GM21619 (cell line): Measurements from ENCODE around the gene PTPRN2.
"Not testable (repeated sequence)": the region's sequence is repeated elsewhere in the genome, so short reads cannot be mapped to it uniquely, and the experiment has no call there.

Source experiments
- ATAC-seq: cut with Tn5 transposase; IDR thresholded peaks from one replicate; pipeline ENCODE4 v1.9.1; 2021; ENCODE audit not compliant: unreplicated experiment

PTPRN2 gene

GRCh38 chr7:158164101-158165095 is 423.2 kb downstream of the PTPRN2 start:
- no peak for ATAC-seq

GRCh38 chr7:158161194-158161593 is 426.4 kb downstream of the PTPRN2 start:
- ATAC-seq = no peak

DNA sequence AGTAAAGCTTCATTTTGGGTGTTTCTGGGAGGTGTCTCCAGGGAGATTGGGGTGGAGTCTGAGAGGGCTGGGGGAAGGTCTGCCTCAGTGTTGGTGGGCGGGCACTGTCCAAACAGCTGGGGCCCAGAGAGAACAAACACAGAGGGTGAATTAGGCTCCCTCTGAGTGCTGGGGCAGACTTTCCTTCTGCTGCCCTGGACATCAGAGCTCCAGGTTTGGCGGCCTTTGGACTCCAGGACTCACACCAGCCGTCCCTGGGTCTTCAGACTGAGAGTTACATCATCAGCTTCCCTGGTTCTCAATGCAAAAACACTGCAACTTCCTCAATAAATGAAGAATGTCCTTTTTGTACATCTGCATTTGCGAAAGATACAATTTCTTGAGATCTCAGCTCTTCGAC is 427.4 kb downstream of the PTPRN2 start:
- ATAC-seq = no peak

GRCh38 chr7:158157460-158157859 is 430.2 kb downstream of the PTPRN2 start:
- ATAC-seq = no peak

DNA sequence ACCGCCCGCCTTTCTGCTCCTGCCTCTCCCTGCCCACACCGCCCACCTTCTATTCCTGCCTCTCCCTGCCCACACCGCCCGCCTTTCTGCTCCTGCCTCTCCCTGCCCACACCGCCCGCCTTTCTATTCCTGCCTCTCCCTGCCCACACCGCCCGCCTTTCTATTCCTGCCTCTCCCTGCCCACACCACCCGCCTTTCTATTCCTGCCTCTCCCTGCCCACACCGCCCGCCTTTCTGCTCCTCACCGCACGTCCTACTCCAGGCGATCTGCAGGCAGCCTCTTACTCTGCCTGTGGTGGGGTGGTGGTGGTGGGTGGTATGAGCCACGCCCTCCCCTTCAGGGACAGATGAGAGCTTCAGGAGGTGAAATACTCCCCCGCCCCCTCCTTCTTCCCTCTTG is 436.4 kb downstream of the PTPRN2 start:
- not testable (repeated sequence) for ATAC-seq

- ATAC-seq = no peak
Measured at GRCh38 chr7:158150234-158150633, 437.4 kb downstream of the PTPRN2 start.

- not testable (repeated sequence) for ATAC-seq
Measured at GRCh38 chr7:158147431-158147830, 440.2 kb downstream of the PTPRN2 start.

DNA sequence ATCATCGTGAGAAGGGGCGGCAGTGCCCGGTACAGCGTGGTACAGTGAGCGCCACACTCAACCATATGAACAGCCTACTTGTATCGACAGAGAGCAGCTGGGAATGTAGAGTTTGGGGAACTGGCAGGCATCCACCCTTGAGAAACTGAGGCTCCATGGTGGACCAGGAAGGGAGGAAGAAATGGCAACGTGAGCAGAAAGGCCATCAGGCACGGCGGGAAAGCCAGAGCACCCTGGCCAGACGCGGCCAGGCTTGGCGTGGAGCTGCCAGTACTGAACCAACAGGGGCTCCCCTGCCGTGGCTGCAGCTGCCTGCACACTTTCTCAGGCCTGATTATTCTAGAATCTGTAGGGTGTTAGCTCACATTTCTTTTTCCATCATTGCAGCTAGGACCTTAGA is 442.3 kb downstream of the PTPRN2 start:
- no peak for ATAC-seq

- ATAC-seq = no peak
Measured at GRCh38 chr7:158143196-158144120, 444.2 kb downstream of the PTPRN2 start.

DNA sequence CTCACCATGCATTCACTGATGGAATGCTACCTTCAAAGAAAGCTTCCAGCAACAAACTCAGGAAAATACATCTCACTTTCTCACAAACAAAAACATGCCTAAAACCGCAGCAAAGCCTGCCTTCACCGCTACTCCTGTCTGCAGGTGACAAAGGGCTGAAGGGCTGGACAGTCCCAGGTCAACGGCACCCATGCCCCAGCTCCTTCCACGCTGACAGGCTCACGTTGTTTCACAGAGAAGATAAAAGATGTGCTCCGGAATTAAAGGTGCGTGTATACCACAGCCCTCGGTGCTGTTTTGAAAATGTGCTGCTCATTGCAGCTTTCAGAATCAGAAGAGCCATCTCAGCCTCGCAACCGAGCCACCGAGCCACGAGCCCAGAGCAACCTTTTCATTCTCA is 445.0 kb downstream of the PTPRN2 start:
- no peak for ATAC-seq

- no peak for ATAC-seq
Measured at GRCh38 chr7:158141806-158142518, 445.7 kb downstream of the PTPRN2 start.

DNA sequence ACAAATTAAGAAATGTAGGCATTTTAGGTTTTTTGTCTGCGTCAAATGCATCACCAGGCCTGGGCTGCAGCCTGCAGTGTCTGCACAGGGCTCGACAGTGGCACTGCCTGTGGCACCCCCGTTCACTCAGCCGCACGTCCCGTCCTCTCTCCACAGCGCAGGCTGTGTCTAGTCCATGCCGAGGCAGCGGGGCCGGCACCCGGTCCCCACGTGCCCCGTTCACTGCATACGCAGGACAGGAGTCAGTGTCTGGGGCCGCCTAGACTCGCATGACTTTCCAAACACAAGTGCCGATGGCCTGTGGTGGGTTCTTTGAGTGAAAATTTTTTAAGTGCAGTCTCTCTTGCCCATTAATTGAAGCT is 446.4 kb downstream of the PTPRN2 start:
- ATAC-seq = no peak

- ATAC-seq = no peak
Measured at GRCh38 chr7:158140538-158141220, 446.9 kb downstream of the PTPRN2 start.

DNA sequence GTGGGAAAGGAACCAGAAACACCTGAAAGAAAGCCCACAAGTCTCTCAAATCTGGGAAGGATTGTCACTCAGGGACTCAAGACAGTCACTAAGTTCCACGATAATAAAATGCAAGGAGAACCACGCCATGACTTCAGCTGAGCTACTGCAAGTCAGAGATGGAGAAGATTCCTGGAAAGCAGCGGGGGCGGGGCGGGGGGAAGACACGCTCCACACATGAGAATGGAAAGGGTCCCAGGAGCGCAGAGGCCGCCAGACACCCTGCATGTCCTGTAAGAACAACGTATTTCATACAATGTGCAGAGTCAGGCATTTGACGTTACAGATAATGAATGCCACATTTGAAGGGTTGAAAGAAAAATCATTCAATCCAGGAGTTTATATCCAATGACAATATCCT is 448.1 kb downstream of the PTPRN2 start:
- ATAC-seq = no peak

DNA sequence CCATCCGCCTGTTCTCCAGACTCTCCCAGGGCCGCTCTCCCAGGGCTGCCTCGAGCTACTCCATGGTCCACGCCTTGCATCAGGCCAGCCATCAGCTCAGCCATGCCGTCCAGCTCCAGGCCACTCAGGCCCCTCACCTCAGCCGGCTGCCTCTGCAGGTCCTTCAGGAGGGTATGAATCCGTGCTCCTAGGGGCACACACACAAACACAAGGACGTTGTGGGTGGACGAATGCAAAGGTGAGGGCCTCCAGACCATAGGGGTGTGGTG is 449.4 kb downstream of the PTPRN2 start:
- no peak for ATAC-seq

DNA sequence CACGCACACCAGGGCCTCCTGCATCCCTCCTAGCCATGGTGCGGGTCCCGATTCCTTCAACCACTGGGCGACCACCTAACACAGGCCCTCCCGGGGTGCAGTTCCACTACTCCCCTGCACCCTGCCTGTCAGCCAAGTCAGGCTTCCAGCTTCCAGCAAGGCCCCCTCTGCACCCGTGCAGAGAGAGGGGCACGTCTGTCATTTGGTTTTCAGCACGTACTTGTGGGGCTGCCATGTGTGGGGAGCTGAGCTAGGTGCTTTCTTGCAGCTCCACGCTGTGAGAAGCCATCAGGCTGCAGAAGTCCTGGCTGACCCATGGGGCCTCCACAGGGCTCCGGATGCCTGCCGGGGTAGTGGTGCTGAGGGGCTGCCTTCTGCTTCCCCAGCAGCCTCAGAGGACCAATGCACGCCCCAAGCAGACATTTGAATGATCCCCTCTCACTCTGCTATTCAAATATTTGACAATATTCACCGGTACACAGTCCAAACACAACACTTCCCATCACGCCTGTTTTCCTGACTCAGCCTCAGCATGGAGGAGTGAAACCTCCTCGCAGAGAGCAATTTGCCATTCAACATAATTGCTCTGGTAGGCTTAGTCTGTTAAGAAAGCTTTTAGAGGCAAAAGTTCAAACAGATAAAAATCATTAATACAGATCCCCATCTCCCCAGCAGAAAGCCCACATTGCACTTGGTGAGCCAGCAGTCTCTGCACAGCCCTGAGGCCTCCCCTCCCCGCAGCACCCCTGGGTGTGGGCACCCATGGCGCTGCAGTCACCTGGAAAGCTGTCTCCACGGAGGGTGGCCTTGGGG is 449.9 kb downstream of the PTPRN2 start:
- no peak for ATAC-seq

DNA sequence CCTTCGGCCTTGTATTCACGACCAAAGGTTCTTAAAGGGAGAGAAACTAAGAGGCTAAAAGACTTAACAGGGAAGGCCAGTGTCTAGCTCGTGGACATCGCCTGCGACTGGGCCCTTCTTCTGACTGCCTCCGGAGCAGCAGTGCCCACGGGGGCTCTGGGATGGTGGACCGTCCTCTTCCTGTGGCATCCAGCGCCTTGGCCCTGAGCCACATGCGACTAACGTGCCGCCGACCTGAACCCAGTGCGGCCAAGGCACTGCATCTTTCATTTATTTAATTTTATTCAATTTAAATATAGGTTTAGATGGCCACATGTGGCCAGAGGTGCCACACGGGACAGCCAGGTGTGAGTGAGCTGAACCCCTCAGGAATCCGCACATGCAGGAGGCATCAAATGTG is 451.7 kb downstream of the PTPRN2 start:
- ATAC-seq = no peak

DNA sequence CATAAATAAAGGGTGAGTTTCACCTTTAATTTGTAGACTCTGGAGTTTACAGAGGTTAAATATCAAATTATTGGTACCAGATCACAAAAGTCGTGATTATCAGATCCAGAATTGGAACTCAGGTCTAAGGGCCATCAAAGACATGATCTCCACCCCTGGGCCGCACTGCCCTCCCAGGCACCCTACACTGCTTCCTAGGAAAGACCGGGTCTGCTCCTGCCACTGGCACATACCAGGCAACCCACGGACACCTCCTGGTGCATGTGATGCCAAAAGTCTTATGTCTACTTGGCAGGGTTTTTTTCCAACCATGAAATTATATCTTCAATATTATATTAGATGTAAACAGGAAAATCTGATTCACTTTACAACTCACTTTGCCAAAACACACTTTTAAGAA is 452.8 kb downstream of the PTPRN2 start:
- no peak for ATAC-seq

DNA sequence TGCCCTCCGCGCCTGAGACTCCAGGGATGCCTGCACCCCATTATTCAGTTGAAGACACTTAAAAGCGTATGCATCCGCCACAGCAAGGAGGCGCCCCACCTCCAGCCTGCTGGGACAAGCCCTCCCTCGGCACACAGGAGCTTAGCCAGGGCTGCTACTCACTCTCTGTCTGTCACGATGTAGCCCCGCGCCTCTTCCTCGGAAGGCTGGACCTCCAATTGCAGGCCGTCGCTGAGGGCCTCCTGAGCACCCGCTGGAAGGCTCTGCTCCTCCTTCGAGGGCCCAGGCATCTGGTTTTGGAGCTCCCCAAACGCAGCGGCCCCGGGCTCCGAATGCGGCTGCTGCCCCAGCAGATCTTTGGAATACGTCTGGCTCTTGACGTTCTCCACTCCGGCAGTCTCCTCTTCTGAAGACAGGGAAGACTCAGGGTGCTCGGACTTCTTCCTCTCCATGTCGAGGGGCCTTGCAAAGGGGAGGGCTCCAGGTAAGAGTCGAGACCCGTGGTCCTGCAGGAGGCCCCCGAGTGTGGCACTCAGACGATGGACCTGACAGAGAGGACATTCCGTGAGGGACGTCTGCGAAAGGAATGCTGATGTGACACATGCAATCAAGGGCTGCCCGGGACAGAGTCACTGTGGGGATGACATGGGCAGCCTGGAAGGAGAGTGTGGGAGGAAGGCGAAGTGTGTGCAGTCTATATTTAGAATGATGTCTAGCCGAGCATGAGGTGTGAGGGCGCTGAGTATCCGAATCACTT is 453.9 kb downstream of the PTPRN2 start:
- no peak for ATAC-seq
